ENCODE measurements around the gene UXS1.

The UXS1 gene

DNA sequence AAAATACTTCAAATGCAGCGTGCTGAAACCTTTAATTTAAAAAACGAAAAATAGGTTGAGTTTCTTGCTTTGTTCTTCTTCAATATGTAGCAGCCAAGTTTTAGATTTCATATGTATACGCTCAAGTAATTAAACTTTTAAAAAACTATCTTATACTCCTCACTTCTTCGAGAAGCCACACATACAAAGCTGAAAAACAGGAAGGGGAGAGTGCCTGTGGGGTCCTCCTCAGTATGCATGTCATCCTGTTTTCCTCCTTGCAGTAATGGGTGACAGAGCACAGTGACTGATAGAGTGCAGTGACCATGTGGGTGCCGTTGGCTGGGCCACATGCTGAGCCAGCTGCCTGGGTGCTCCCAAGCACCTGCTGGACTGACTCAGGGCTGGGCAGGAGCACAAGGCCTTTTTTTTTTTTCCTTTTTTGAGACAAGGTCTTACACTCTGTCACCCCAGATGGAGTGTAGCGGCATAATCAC lies 33.3 kb downstream of the UXS1 start:
- no peak overlapping the region for H3K9ac ChIP-seq (ENCODE audit: low read depth, low read length)
- H3K4me1 ChIP-seq (ENCODE audit: insufficient read depth, low read length) = peaks cover 34% of the 10 kb centered on the region
- peaks cover 66% of the 10 kb centered on the region for H3K36me3 ChIP-seq (ENCODE audit: insufficient read depth, low read length)
- no peaks in the 10 kb centered on the region for H3K27me3 ChIP-seq (ENCODE audit: insufficient read depth, low read length)
- H3K4me3 ChIP-seq (ENCODE audit: low read length) = no peak overlapping the region
- H3K27ac ChIP-seq (ENCODE audit: low read depth, low read length) = no peak overlapping the region
- no peaks in the 10 kb centered on the region for H3K9me3 ChIP-seq (ENCODE audit: insufficient read depth, low read depth, low read length)
- 98% methylated on average over 6 of the region's 6 CpGs for WGBS

DNA sequence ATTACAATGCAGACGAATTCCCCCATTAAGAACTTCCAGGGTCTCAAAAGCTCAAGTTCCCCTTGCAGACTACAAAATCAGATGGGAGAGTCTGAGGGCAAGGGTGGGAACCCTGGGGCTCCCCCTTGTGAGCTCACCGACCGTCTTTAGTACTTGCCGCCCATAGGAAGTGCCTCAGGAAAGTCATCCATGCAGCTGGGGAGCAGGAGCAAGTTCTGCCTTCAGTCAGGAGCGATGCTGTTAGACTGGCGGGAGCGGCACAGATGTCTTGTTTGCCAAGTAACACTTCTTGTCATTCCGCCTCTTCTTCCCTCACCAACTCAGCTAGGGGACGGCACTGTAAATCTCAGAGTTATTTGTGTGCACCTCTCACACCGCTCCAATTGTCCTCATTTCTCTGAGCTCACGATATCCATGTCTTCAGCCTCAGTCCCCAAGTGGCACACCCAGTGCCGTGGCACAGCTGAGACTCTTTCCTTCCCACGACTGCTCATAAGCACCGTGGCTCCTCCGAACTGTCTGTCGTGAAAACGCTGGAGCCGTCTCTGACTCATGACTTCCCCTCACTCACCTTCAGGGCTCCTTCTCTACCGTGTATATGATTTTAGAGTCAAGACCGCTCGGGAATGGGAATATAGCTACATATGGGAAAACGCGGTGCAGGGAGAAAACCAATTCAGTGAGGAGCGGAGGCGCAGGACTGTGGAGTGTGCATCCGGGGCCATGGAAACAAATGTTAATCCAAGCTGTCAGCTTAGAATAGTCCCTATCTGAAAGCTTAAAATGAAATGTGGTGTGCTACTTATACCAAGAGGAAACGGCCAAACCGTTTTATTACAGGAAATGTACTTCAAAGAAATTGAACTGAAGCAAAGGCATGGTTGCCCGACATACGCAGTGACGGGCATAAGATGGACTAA lies 34.0 kb downstream of the UXS1 start:
- H3K4me1 ChIP-seq (ENCODE audit: insufficient read depth, low read length) = peaks cover 27% of the 10 kb centered on the region
- H3K27ac ChIP-seq (ENCODE audit: low read depth, low read length) = no peak overlapping the region
- WGBS = 95% methylated on average over 31 of the region's 31 CpGs
- no peak overlapping the region for H3K4me3 ChIP-seq (ENCODE audit: low read length)
- H3K9me3 ChIP-seq (ENCODE audit: insufficient read depth, low read depth, low read length) = no peaks in the 10 kb centered on the region
- no peak overlapping the region for H3K9ac ChIP-seq (ENCODE audit: low read depth, low read length)
- H3K36me3 ChIP-seq (ENCODE audit: insufficient read depth, low read length) = peaks cover 71% of the 10 kb centered on the region
- H3K27me3 ChIP-seq (ENCODE audit: insufficient read depth, low read length) = no peaks in the 10 kb centered on the region

DNA sequence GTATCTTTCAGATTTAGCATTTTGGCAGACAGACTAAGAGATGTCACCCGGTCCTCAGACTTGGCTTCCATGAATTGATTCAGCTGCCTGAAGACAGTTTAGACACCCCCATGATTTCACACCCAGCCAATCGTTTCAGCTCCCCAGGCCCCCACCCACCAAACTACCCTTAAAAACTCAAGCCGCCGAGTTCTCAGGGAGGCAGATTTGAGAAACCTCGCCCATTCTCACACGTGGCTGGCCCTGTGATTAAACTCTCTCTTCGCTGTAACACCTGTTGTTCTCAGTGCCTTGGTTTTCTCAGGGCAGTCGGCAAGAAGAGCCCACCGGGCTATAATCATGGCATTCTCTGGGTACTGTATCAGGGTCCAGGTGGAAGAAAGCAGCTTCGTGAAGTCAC lies 35.2 kb downstream of the UXS1 start:
- H3K36me3 ChIP-seq (ENCODE audit: insufficient read depth, low read length) = peaks cover 82% of the 10 kb centered on the region
- H3K4me1 ChIP-seq (ENCODE audit: insufficient read depth, low read length) = peaks cover 14% of the 10 kb centered on the region
- no peak overlapping the region for H3K27ac ChIP-seq (ENCODE audit: low read depth, low read length)
- no peak overlapping the region for H3K9ac ChIP-seq (ENCODE audit: low read depth, low read length)
- no peaks in the 10 kb centered on the region for H3K9me3 ChIP-seq (ENCODE audit: insufficient read depth, low read depth, low read length)
- H3K4me3 ChIP-seq (ENCODE audit: low read length) = no peak overlapping the region
- H3K27me3 ChIP-seq (ENCODE audit: insufficient read depth, low read length) = no peaks in the 10 kb centered on the region
- WGBS = 90% methylated on average over 10 of the region's 10 CpGs

GRCh38 chr2:106158131-106158530 lies 36.0 kb downstream of the UXS1 start:
- H3K27ac ChIP-seq (ENCODE audit: low read depth, low read length) = no peak overlapping the region
- H3K9ac ChIP-seq (ENCODE audit: low read depth, low read length) = no peak overlapping the region
- peaks cover 7% of the 10 kb centered on the region; the same call in 1 of the 2 replicates for H3K4me1 ChIP-seq (ENCODE audit: insufficient read depth, low read length)

GRCh38 chr2:106157416-106157815 lies 36.7 kb downstream of the UXS1 start:
- Histone ChIP-seq H3K27ac (ENCODE audit: low read depth, low read length) (no peak overlapping the region), H3K27me3 (ENCODE audit: insufficient read depth, low read length) (no peaks in the 10 kb centered on the region), H3K36me3 (ENCODE audit: insufficient read depth, low read length) (peaks cover 73% of the 10 kb centered on the region), H3K9ac (ENCODE audit: low read depth, low read length) (no peak overlapping the region), H3K4me1 (ENCODE audit: insufficient read depth, low read length) (peaks cover 7% of the 10 kb centered on the region; the same call in 1 of the 2 replicates), H3K9me3 (ENCODE audit: insufficient read depth, low read depth, low read length) (no peaks in the 10 kb centered on the region), H3K4me3 (ENCODE audit: low read length) (no peak overlapping the region)
- WGBS = 96% methylated on average over 3 of the region's 3 CpGs

More at GRCh38 chr2:106158131-106158530, 36.0 kb downstream of the UXS1 start:
- Histone ChIP-seq H3K27me3 (ENCODE audit: insufficient read depth, low read length) (no peaks in the 10 kb centered on the region), H3K9me3 (ENCODE audit: insufficient read depth, low read depth, low read length) (no peaks in the 10 kb centered on the region), H3K4me3 (ENCODE audit: low read length) (no peak overlapping the region), H3K36me3 (ENCODE audit: insufficient read depth, low read length) (peaks cover 79% of the 10 kb centered on the region)
- WGBS = 98% methylated on average over 4 of the region's 4 CpGs

GRCh38 chr2:106156305-106157296 lies 37.5 kb downstream of the UXS1 start:
- Histone ChIP-seq H3K4me3 (ENCODE audit: low read length) (no peak overlapping the region), H3K27me3 (ENCODE audit: insufficient read depth, low read length) (no peaks in the 10 kb centered on the region), H3K36me3 (ENCODE audit: insufficient read depth, low read length) (peaks cover 68% of the 10 kb centered on the region), H3K27ac (ENCODE audit: low read depth, low read length) (no peak overlapping the region), H3K9ac (ENCODE audit: low read depth, low read length) (no peak overlapping the region), H3K9me3 (ENCODE audit: insufficient read depth, low read depth, low read length) (no peaks in the 10 kb centered on the region), H3K4me1 (ENCODE audit: insufficient read depth, low read length) (no peaks in the 10 kb centered on the region)
- WGBS = 91% methylated on average over 6 of the region's 10 CpGs

DNA sequence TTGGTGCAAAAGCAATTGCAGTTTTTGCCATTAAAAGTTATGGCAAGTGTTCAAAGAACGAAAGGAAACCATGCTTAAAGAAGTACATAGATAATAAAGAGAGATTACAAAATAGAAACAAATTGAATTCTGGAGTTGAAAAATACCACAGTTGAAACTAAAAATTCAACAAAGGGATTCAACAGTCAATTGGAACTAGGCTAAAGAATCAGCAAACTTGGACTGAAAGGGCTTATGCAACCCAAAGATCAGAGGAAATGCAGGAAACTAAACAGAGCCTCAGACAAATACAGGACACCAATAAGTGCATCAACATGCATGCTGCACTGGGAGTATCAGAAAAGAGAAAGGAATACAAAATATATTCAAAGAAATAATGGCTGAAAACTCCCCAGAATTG lies 40.3 kb downstream of the UXS1 start:
- WGBS = 100% methylated on average over 1 of the region's 1 CpG
- no peak overlapping the region for H3K27ac ChIP-seq (ENCODE audit: low read depth, low read length)
- H3K36me3 ChIP-seq (ENCODE audit: insufficient read depth, low read length) = peaks cover 65% of the 10 kb centered on the region
- no peaks in the 10 kb centered on the region for H3K27me3 ChIP-seq (ENCODE audit: insufficient read depth, low read length)
- H3K4me3 ChIP-seq (ENCODE audit: low read length) = no peak overlapping the region
- no peaks in the 10 kb centered on the region for H3K9me3 ChIP-seq (ENCODE audit: insufficient read depth, low read depth, low read length)
- H3K9ac ChIP-seq (ENCODE audit: low read depth, low read length) = no peak overlapping the region
- no peaks in the 10 kb centered on the region for H3K4me1 ChIP-seq (ENCODE audit: insufficient read depth, low read length)

DNA sequence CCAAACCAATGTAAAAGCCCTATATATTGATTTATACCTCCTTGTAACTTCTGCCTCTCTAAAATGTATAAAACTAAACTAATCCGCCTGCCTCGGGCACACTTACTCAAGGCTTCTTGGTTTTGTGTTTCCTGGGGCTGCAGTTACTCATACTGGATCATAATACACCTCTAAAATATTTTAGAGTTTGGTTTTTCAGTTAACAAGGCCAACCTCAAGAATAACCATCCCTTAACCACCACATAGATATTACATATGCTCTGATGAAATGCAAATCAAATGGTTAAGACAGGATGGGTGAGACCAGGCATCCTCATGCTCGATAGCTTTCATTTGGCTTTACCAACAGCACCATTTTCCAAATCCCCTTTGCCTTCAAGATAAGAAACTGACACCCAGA lies 46.4 kb downstream of the UXS1 start:
- Histone ChIP-seq H3K9ac (ENCODE audit: low read depth, low read length) (no peak overlapping the region), H3K36me3 (ENCODE audit: insufficient read depth, low read length) (peaks cover 42% of the 10 kb centered on the region), H3K4me3 (ENCODE audit: low read length) (no peak overlapping the region), H3K27me3 (ENCODE audit: insufficient read depth, low read length) (no peaks in the 10 kb centered on the region), H3K4me1 (ENCODE audit: insufficient read depth, low read length) (peaks cover 6% of the 10 kb centered on the region), H3K9me3 (ENCODE audit: insufficient read depth, low read depth, low read length) (no peaks in the 10 kb centered on the region), H3K27ac (ENCODE audit: low read depth, low read length) (no peak overlapping the region)
- 97% methylated on average over 3 of the region's 3 CpGs for WGBS

GRCh38 chr2:106147159-106147558 lies 46.9 kb downstream of the UXS1 start:
- H3K9me3 ChIP-seq (ENCODE audit: insufficient read depth, low read depth, low read length) = no peaks in the 10 kb centered on the region
- H3K9ac ChIP-seq (ENCODE audit: low read depth, low read length) = no peak overlapping the region
- no peaks in the 10 kb centered on the region for H3K27me3 ChIP-seq (ENCODE audit: insufficient read depth, low read length)
- H3K4me1 ChIP-seq (ENCODE audit: insufficient read depth, low read length) = peaks cover 6% of the 10 kb centered on the region
- 93% methylated on average over 3 of the region's 3 CpGs for WGBS
- peaks cover 45% of the 10 kb centered on the region for H3K36me3 ChIP-seq (ENCODE audit: insufficient read depth, low read length)
- H3K27ac ChIP-seq (ENCODE audit: low read depth, low read length) = no peak overlapping the region
- H3K4me3 ChIP-seq (ENCODE audit: low read length) = no peak overlapping the region

DNA sequence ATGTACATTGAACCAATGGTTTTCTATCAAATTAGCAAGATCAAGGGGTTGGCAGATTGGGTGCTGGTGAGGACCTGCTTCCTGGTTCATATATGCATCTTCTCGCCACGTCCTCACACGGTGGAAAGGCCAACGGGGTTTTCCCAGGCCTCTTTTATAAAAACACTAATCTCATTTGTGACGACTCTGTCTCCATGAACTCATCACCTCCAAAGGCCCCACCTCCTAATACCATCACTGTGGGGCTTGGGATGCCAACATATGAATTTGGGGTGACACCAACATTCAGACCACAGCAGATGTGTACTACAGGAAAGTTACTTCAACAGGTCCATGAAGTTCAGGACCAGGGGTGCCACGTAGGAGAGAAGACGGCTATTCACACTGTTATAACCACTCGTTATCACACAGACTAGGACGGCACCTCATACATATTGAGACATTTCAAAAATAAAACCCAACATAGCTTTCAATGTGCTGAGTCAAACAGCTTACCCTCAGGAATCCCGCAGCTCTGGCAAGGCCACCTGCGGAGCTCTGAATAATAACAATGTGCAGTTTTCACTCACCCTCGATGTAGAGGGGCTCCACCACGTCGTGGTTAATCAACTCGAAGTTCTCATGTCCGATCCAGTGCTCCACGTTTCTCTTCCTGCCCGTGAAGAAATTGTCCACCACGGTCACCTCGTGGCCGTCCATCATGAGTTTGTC lies 49.3 kb downstream of the UXS1 start:
- Histone ChIP-seq H3K9me3 (ENCODE audit: insufficient read depth, low read depth, low read length) (no peaks in the 10 kb centered on the region), H3K27ac (ENCODE audit: low read depth, low read length) (no peak overlapping the region), H3K9ac (ENCODE audit: low read depth, low read length) (no peak overlapping the region), H3K36me3 (ENCODE audit: insufficient read depth, low read length) (peaks cover 26% of the 10 kb centered on the region), H3K4me1 (ENCODE audit: insufficient read depth, low read length) (peaks cover 6% of the 10 kb centered on the region), H3K27me3 (ENCODE audit: insufficient read depth, low read length) (no peaks in the 10 kb centered on the region), H3K4me3 (ENCODE audit: low read length) (no peak overlapping the region)
- 93% methylated on average over 21 of the region's 21 CpGs for whole genome bisulfite sequencing

Data from HUES64 (cell line).